SK-MEL-5 (cell line): ENCODE results near the gene MMAB. TPM values are rescaled to one million over a fixed set of nuclear protein-coding genes. Genes with fewer than 3 reads are reported as not detected.

Experiments
- DNase-seq: peaks from one replicate; pipeline ENCODE4 v3.0.0-alpha.2; 2016; ENCODE audit warnings: low read depth, low spot score
- in situ Hi-C: cut with HindIII; loops from 2 replicates; pipeline ENCODE4 v1.10.0; 2016; ENCODE audit warnings: low sequenced_read_pairs, high pct_unique_total_duplicates, low pct_unique_long_range_greater_than_20kb
- total RNA-seq: library from RNA; depleted of rRNA; stranded (reverse); fragments of >200 nt; shearing (Covaris generic); gene quantifications from 2 replicates; pipeline ENCODE4 v1.2.3, GENCODE V29; 2014; rRNA removed

Gene MMAB
- total RNA-seq, 1 experiment from 2014 or later = 62.2 TPM

DNA sequence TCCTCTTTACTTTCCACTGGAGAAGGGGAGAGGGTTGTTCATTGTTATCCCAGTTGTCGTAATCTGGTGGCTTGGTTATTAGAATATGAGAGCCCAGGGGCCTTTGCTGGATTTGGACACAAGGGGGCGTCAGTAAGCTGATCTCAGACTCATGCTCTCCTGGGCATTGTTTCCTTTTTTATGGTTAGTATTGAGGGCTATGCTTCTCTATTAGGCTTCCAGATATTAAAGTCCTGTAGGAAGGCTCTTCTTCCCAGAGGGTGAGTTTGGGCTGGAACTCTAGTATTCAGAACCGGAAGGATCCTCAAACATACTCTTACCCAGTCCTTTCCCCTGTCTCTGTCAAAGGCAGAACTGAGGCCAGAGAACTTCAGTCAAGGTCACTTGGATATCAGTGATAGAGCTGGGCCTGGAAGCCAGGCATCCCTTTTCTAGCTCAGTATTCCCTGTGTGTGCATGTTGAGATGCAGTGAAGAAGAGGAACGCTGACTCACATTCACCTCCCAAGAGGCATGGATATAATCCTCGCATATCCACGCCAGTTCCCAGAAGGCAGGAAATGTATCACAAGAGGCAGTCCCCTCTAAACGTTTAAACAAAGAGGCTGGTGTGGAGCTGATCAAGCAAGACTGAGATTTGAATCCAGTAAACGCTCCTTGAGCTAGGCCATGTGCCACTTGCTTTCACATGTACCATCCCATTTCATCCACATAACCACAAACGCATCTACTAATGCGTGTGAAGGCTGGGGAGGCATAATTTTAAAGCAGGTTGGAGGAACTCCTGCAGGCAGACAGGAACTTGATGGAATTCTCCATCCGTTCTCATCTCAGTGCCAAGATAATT, 54.3 kb downstream of the MMAB start:
- in situ Hi-C loops = no loop called here
- peak; percentile 78 for DNase-seq

DNA sequence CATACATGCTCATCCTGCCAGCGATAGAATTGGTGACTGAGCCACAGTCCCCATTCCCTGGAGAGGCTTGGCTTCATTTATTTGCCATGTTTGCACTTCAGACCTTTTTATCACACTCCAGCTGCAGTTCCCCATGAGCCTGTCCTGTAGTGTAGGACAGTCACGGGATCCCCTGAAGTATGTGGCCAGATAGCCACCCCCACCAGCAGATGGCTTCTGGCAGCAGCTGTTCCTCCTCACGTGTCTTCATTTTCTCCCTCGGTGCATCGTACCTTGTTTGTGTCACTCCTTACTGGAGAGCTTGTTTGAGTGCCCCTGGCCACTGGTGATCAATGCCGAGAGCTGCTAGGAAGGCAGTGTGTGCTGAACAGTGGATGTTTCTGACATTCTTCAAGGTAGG, 55.7 kb downstream of the MMAB start:
- DNase-seq = no peak
- in situ Hi-C loops = no loop called here

DNA sequence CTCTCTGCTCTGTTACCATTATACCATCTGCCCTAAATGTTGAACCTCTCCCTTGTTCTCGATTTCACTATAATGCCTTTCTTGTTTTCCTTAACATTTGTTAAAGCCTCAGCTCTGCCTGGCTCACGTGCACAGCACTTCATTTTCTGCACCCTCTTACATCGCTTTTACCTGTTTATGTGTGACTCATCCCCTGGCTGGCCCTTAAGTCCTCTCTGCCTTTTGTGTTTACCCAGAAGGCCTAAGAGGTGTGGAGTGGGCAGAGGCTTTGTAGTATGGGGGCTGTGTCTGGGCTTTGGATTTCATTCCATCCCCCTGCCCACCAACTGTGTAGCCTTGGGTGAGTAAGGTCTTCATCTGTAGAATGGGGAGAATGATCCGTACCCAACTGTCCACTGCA, 59.3 kb downstream of the MMAB start:
- DNase-seq = no peak
- in situ Hi-C loops = no loop called here

DNA sequence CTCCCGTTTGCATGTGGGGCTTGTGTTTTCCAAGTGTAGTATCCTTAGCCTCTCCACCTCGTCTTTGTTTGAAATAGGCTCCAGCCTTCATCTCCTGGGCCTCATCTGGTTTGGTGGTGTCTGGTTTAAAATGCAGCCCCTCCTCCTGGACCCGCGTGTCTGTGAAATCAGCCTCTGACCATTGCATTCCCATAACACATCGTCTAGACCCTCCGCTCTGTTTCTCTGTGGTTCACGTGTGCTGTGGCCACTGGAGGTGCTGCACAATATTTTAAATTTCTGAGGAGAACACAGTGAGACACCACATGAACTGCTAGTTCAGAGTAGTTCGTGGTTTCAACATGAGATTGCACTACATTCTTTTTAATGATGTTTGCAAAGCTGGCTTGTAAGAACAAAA, 60.3 kb downstream of the MMAB start:
- no peak for DNase-seq
- in situ Hi-C loops = no loop called here

DNA sequence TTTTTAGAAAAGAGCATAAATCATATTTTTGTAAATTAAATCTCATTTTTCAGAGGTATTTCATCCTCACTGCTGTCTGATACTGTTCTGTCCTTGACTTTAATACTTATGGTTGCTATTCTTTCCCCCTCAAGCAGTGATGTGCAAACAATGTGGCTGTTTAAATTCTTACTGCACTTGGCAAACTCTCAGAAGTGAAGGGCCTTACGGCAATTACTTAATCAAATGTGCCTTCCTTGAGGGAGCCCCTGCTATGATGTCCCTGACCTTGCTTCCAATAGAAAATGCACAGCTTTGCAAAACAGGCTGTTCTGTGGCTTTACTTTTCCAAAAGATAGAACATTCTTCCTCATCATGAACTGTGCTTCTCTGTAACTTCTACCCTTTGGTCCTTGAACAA, 60.7 kb downstream of the MMAB start:
- no peak for DNase-seq
- in situ Hi-C loops = no loop called here

DNA sequence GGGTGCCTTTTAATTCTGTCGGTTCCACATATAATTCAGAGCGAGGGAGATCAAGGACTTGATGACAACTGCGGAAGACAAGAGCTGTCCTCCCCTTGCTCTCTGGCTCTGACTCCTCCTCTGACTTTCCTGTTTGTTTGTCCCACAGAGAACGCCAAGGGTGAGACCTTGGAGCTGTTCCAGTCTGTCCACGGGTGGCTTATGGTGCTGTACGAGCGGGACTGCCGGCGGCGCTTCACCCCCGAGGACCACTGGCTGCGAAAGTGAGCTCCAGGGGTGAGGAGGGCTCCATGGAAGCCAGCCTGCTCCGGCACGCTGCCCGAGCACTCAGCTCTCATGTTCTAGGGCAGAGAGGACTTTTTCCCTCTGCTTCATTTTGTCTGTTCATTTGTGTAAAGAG, 63.1 kb downstream of the MMAB start:
- in situ Hi-C loops = no loop called here
- no peak for DNase-seq

DNA sequence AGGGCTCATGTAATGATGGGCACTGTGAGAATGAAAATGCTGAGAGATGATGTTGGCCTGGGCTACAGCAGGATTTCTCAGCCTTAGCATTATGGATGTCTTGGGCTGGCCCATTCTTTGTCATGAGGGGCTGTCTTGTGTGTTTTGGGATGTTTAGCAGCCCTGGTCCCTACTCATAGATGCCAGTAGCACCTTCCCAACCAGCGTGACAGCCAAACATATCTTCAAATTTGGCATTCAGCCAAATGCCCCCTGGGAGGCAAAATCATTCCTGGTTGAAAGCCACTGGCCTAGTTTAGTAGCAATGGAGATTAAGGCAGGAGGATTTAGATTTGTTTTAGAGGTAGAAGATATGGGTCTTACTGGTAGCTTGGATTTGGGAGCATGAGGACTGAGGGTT, 69.2 kb downstream of the MMAB start:
- in situ Hi-C loops = no loop called here

More for the DNA sequence above, 69.2 kb downstream of the MMAB start:
- DNase-seq = no peak

Other genes with a start within 250 kb of the MMAB start
- gene MYO1H, start 225.6 kb downstream of the MMAB start, total RNA-seq = 0.08 TPM in 1 of 2 replicates, not detected in the other
- 17.2 and 24.6 TPM in 2 replicates for gene KCTD10, start 96.2 kb downstream of the MMAB start, total RNA-seq
- 20.5 and 20.7 TPM in 2 replicates for gene UBE3B, start 95.9 kb downstream of the MMAB start, total RNA-seq
- 22.9 and 27.2 TPM in 2 replicates for gene MVK, start 290 bp upstream of the MMAB start, total RNA-seq
- 8.5 and 8.9 TPM in 2 replicates for gene FAM222A, start 140.3 kb upstream of the MMAB start, total RNA-seq